SH-SY5Y (cell line): ENCODE measurements around the gene CLDN12.

ENCODE experiments used
- GATA2 ChIP-seq: IDR thresholded peaks from 2 replicates; pipeline ENCODE4 v1.6.1; 2011; ENCODE audit warnings: mild to moderate bottlenecking, low read depth, low read length
- GATA3 ChIP-seq: IDR thresholded peaks from 2 replicates; pipeline ENCODE4 v1.6.1; 2011; ENCODE audit warnings: low read depth, mild to moderate bottlenecking, low read length, moderate library complexity

DNA sequence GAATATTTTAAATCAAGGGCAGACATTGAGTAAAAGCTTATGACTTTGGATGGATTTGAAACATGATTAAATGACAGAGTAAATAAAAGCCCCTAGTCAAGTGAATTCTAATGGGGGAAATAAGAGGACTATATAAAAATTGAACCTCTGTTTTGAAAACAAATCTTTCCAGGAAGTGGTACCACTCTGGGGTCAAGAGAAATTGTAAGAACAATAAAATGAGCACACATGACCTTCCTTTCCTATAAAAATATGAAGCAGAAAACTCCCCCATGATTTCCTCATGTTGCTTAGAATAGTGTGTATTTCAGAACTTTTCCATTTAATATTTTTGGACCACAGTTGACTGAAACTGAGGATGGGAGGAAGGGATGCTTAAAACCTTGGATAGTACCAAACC, 12.3 kb upstream of the CLDN12 start:
- TF ChIP-seq GATA2 (no peak), GATA3 (no peak)
